T-helper 1 cell treated with Interleukin-12 subunit alpha and Interleukin-12 subunit beta and Interleukin-4 antibody, amounts not matched to agents 30 μg/mL and 1 μg/mL, for 36 hours (primary cell): ENCODE data around the gene CACHD1.
"Not testable (repeated sequence)": the region's sequence is repeated elsewhere in the genome, so short reads cannot be mapped to it uniquely, and the experiment has no call there.

ENCODE experiments used
- H3K27ac Mint-ChIP-seq: one replicate; pipeline ENCODE4 v1.8.0; 2021; ENCODE audit warnings: mild to moderate bottlenecking, mixed read lengths
- H3K27me3 Mint-ChIP-seq: one replicate; pipeline ENCODE4 v1.8.0; 2021; ENCODE audit warnings: low read depth, mixed read lengths
- H3K36me3 Mint-ChIP-seq: one replicate; pipeline ENCODE4 v1.8.0; 2021; ENCODE audit warnings: low read depth, mixed read lengths
- H3K4me1 Mint-ChIP-seq: one replicate; pipeline ENCODE4 v1.8.0; 2021; ENCODE audit warnings: low read depth, mixed read lengths
- H3K4me3 Mint-ChIP-seq: one replicate; pipeline ENCODE4 v1.8.0; 2021; ENCODE audit warnings: mild to moderate bottlenecking, moderate library complexity, mixed read lengths
- H3K9me3 Mint-ChIP-seq: one replicate; pipeline ENCODE4 v1.8.0; 2021; ENCODE audit warnings: mixed read lengths

Gene CACHD1

GRCh38 chr1:64497088-64497883 is 27.4 kb downstream of the CACHD1 start:
- Mint-ChIP-seq H3K36me3 (no peaks in the 10 kb centered on the region), H3K27ac (no peak overlapping the region), H3K9me3 (no peaks in the 10 kb centered on the region)

DNA sequence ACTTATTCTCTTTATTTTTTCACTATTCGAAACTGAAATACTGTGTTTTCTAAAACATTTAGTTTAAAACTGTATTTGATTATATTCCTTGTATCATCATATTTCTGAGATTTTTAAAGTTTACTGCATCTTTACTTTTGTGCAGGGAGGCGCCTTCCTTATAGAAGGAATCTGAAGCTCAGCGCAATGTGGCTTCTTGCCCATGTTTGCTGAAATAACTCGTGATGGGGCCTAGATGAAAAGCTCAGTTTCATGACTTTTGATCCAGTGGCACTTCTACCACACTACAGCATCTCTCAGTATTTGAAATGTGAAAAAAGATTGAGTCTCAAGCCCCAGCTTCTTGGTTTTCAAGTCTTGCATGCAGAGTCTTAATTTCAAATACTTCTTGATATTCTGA is 28.4 kb downstream of the CACHD1 start:
- Mint-ChIP-seq H3K4me3 (no peak overlapping the region), H3K27me3 (peaks cover 27% of the 10 kb centered on the region), H3K4me1 (no peaks in the 10 kb centered on the region), H3K27ac (no peak overlapping the region), H3K9me3 (no peaks in the 10 kb centered on the region), H3K36me3 (no peaks in the 10 kb centered on the region)

More at GRCh38 chr1:64497088-64497883, 27.4 kb downstream of the CACHD1 start:
- no peak overlapping the region for H3K4me3 Mint-ChIP-seq
- H3K4me1 Mint-ChIP-seq: no peaks in the 10 kb centered on the region
- H3K27me3 Mint-ChIP-seq: peaks cover 16% of the 10 kb centered on the region

DNA sequence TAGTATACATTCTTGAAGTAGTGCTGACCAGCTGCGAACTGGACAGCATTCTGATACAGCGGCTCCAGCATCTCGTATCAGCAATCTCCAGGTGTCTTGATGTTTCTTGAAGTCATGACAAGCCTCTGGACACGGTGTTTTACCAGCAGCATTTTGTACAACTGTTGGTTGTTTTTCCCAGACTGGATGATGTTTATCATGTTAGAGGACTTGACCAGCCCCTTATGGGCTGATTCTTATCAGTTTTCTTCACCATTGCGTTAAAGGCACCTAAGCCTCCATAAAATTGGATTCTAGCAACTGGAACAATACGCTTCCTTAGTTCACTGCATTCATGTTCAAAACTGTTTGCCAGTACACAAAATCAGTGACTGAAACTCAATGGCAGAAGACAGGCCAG is 29.1 kb downstream of the CACHD1 start:
- Mint-ChIP-seq H3K9me3 (no peaks in the 10 kb centered on the region), H3K27ac (no peak overlapping the region), H3K4me1 (no peaks in the 10 kb centered on the region), H3K36me3 (no peaks in the 10 kb centered on the region), H3K4me3 (no peak overlapping the region), H3K27me3 (peaks cover 32% of the 10 kb centered on the region)

GRCh38 chr1:64499966-64500365 is 30.0 kb downstream of the CACHD1 start:
- Mint-ChIP-seq H3K36me3 (no peaks in the 10 kb centered on the region), H3K4me3 (no peak overlapping the region), H3K9me3 (no peaks in the 10 kb centered on the region), H3K27me3 (peaks cover 36% of the 10 kb centered on the region), H3K4me1 (peaks cover 5% of the 10 kb centered on the region), H3K27ac (no peak overlapping the region)

- no peaks in the 10 kb centered on the region for H3K9me3 Mint-ChIP-seq
- H3K27me3 Mint-ChIP-seq: peaks cover 45% of the 10 kb centered on the region
- H3K4me1 Mint-ChIP-seq: peaks cover 15% of the 10 kb centered on the region
- no peak overlapping the region for H3K4me3 Mint-ChIP-seq
- H3K36me3 Mint-ChIP-seq: no peaks in the 10 kb centered on the region
- H3K27ac Mint-ChIP-seq: no peak overlapping the region
Observed at GRCh38 chr1:64502083-64502482, 32.2 kb downstream of the CACHD1 start.

DNA sequence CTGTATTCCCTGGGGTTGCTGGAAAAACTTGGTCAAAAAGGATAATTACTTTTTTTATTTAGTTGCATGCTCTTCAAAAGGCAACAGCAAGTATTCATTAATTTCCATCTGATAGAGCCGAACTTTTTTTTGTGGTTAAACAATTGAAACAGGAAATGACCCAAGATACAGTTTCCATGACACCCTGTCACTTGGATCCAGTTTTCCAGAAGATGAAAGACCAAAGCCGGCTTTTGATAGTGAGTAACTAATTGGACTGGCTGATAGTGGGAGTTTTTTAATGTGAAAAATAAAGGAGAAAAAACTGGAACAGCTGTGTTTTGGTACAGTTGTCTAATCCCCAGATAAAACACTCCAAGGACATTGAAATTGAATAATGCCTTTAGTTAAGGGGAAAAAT is 33.0 kb downstream of the CACHD1 start:
- Mint-ChIP-seq H3K4me3 (no peak overlapping the region), H3K27ac (no peak overlapping the region), H3K9me3 (no peaks in the 10 kb centered on the region), H3K27me3 (peaks cover 48% of the 10 kb centered on the region), H3K4me1 (peaks cover 15% of the 10 kb centered on the region), H3K36me3 (no peaks in the 10 kb centered on the region)

DNA sequence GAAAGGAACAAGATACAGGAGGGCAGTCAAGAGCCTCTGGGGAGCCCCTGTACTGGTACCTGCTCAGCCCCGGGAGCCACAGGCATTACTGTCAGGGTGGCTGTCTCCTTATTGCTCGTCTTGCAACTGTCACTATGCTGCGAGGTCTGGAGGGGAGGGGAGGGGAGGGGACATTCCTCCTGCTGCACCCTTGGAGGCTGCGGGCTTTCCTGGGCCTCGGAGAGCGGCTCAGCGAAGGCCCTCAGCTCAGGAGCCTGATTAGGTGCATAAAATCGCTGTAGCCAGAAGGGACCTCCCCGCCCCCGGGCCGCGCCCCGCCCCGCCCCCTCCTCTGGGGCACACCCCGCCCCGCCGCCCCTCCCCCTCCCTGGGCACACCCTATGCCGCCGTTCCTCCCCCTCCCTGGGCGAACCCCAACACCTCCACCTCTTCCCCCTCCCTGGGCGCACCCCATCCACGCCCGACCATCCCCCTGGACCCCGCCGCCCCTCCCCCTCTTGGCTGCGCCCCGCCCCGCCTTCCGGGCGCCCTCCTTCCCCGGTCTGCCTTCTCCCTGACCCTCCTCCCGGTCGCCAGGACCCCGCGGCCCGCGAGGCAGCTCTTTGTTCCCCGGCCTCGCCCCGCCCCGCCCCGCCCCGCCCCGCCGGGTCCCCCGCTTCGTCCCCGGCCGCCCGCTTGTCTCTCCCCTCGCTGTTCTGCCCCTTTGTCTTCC is 35.5 kb downstream of the CACHD1 start:
- Mint-ChIP-seq H3K27ac (no peak overlapping the region), H3K27me3 (peaks cover 45% of the 10 kb centered on the region), H3K9me3 (no peaks in the 10 kb centered on the region), H3K4me1 (peaks cover 15% of the 10 kb centered on the region), H3K36me3 (no peaks in the 10 kb centered on the region), H3K4me3 (peak overlapping the region; percentile 87)

DNA sequence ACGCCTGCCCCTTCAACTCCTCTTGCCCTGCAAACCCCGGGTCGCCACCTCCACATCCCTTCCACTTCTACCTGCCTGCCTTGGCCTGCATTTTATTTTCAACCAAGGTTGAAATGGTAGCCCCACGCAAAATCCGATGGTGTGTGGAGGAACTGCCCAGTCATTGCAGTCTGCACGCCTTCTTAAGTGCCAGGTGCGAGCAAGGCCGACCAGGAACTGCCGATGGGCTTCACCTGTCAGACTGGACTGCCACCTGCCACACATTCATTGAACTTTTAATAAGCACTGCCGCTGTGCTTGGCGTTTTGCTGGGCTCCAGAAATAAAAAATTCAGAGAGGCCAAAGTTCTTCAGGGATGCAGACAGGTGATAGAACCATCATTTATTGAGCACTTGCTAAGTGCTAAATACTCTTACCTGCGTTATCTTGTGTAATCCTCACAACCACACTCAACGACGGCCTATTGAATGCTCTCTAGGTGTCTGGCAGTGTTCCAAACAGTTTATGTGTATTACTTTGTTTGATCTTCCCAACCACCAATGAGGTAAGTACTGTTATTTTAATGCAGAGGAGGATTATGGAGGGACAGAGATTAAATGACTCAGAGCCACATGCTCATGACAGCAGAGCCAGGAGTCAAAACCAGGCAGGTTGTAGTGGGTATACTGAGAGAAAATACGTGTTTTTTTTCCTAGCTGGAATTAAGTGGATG is 36.2 kb downstream of the CACHD1 start:
- Mint-ChIP-seq H3K27me3 (peaks cover 45% of the 10 kb centered on the region), H3K27ac (no peak overlapping the region), H3K4me1 (peaks cover 15% of the 10 kb centered on the region), H3K9me3 (no peaks in the 10 kb centered on the region), H3K36me3 (no peaks in the 10 kb centered on the region), H3K4me3 (peak overlapping the region; percentile 87)

DNA sequence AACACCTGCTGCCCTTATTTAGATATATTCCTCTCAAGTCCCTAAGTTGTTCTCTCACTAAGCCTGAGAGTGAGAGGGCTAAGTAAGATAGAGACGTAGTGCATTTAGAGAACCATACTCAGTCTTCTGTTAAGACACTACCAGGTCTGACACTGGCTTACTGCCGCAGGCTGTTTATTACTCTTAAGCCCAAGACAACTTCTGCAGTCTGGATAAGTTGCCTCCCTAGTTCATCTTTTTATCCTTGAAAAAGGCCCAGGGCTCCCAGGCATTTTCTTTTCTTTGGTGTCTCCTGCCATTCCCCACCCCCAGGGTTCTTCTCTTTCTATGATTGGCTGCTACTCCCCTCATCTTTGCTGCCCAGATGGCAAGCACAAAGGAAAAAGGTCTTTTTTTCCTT is 38.7 kb downstream of the CACHD1 start:
- no peak overlapping the region for H3K27ac Mint-ChIP-seq
- no peak overlapping the region for H3K4me3 Mint-ChIP-seq
- peaks cover 15% of the 10 kb centered on the region for H3K4me1 Mint-ChIP-seq
- H3K36me3 Mint-ChIP-seq: no peaks in the 10 kb centered on the region
- H3K9me3 Mint-ChIP-seq: no peaks in the 10 kb centered on the region
- H3K27me3 Mint-ChIP-seq: peaks cover 32% of the 10 kb centered on the region

DNA sequence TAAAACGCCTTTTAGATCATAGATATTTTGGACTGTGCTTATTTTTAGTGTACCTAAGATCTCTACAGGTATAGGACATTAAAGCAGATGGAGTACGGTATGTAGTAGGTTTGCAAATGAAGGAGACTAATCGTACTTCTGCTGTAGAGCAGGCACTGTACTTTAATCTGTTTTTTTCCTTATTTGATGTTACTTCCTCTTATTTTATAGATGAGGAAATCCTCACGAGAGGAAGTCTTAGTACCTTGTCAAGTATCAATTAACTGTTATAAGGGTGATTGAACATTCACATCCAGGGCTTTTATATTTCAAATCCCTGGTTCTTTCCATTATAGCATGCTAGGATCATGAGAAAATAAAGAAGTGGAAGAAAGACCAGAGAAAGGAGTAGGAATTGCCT is 41.1 kb downstream of the CACHD1 start:
- no peak overlapping the region for H3K4me3 Mint-ChIP-seq
- no peaks in the 10 kb centered on the region for H3K36me3 Mint-ChIP-seq
- H3K27me3 Mint-ChIP-seq: peaks cover 24% of the 10 kb centered on the region
- H3K9me3 Mint-ChIP-seq: no peaks in the 10 kb centered on the region
- peaks cover 4% of the 10 kb centered on the region for H3K4me1 Mint-ChIP-seq
- H3K27ac Mint-ChIP-seq: no peak overlapping the region

DNA sequence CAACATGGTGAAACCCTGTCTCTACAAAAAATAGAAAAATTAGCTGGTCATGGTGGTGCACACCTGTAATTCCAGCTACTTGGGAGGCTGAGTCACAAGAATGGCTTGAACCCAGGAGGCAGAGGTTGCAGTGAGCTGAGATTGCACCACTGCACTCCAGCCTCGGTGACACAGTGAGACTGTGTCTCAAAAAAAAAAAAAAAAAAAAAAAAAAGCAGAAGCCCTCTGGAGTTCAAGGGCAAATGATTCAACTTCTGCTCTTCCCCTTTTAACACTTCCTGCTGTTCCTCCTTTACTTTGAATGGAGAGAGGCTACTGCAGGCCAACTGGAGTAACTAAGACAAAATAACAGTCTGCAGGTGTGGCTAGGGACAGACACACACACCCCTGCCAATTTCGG is 42.3 kb downstream of the CACHD1 start:
- not testable (repeated sequence) for H3K4me1 Mint-ChIP-seq, H3K4me3 Mint-ChIP-seq, H3K36me3 Mint-ChIP-seq, H3K9me3 Mint-ChIP-seq, H3K27ac Mint-ChIP-seq
- peaks cover 15% of the 10 kb centered on the region for H3K27me3 Mint-ChIP-seq

DNA sequence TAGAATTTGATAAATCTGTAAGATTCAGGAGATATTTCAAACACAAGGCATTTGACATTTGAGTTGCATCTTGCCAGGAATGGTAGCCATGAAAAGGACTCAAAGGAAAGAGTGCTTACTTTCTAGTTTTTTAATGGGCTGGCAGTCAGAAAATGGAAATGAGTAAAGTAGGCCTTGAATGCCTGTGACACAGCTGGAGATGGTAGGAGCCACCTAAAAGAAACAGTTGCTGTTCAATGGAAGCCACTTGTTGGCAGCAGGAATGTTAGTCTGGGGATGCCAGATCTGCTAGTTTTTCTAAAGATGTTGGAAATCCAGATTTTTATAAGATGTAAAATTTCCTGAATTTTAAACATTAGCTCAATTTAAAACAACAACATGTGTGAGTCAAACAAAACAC is 43.6 kb downstream of the CACHD1 start:
- Mint-ChIP-seq H3K4me3 (no peak overlapping the region), H3K27ac (no peak overlapping the region), H3K4me1 (no peaks in the 10 kb centered on the region), H3K27me3 (peaks cover 9% of the 10 kb centered on the region), H3K9me3 (no peaks in the 10 kb centered on the region), H3K36me3 (no peaks in the 10 kb centered on the region)

- H3K36me3 Mint-ChIP-seq: no peaks in the 10 kb centered on the region
- H3K27ac Mint-ChIP-seq: no peak overlapping the region
- no peaks in the 10 kb centered on the region for H3K4me1 Mint-ChIP-seq
- no peak overlapping the region for H3K4me3 Mint-ChIP-seq
- H3K9me3 Mint-ChIP-seq: no peaks in the 10 kb centered on the region
- peaks cover 14% of the 10 kb centered on the region for H3K27me3 Mint-ChIP-seq
Observed at GRCh38 chr1:64514197-64514765, 44.4 kb downstream of the CACHD1 start.

GRCh38 chr1:64515427-64515826 is 45.5 kb downstream of the CACHD1 start:
- Mint-ChIP-seq H3K9me3 (no peaks in the 10 kb centered on the region), H3K4me3 (no peak overlapping the region), H3K36me3 (no peaks in the 10 kb centered on the region), H3K4me1 (no peaks in the 10 kb centered on the region), H3K27ac (no peak overlapping the region), H3K27me3 (peaks cover 14% of the 10 kb centered on the region)
